KMS-11 (cell line): ENCODE measurements around the gene DDOST.

ENCODE experiments used
- H2AFZ ChIP-seq: fragments of 200-600 bp; sonication (generic); 2 replicates; pipeline ENCODE4 v1.6.1; 2016; ENCODE audit warnings: antibody characterized with exemption, mixed run types, low read depth
- H3K27ac ChIP-seq: fragments of 200-600 bp; sonication (generic); 2 replicates; pipeline ENCODE4 v1.6.1; 2016; ENCODE audit warnings: mild to moderate bottlenecking, mixed run types
- H3K27me3 ChIP-seq: fragments of 200-600 bp; sonication (generic); 2 replicates; pipeline ENCODE4 v1.6.1; 2017; ENCODE audit warnings: mild to moderate bottlenecking, low read depth, mixed run types, moderate library complexity; ENCODE audit not compliant: insufficient read depth
- H3K36me3 ChIP-seq: fragments of 200-600 bp; sonication (generic); 2 replicates; pipeline ENCODE4 v1.6.1; 2017; ENCODE audit warnings: mild to moderate bottlenecking, mixed run types; ENCODE audit not compliant: insufficient read depth
- H3K4me1 ChIP-seq: fragments of 200-600 bp; sonication (generic); 2 replicates; pipeline ENCODE4 v1.6.1; 2016; ENCODE audit warnings: mild to moderate bottlenecking, low read depth, mixed run types; ENCODE audit not compliant: poor library complexity, severe bottlenecking
- H3K4me2 ChIP-seq: fragments of 200-600 bp; sonication (generic); 2 replicates; pipeline ENCODE4 v1.7.0; 2016; ENCODE audit warnings: mild to moderate bottlenecking, mixed run types
- H3K4me3 ChIP-seq: fragments of 200-600 bp; sonication (generic); IDR thresholded peaks from 2 replicates; pipeline ENCODE4 v1.6.1; 2017; ENCODE audit warnings: low read depth, low read length, mixed read lengths; ENCODE audit not compliant: insufficient read depth
- H3K79me2 ChIP-seq: fragments of 200-600 bp; sonication (generic); 2 replicates; pipeline ENCODE4 v1.6.1; 2016; ENCODE audit warnings: low read depth, mixed run types; ENCODE audit not compliant: insufficient read depth
- H3K9ac ChIP-seq: fragments of 200-600 bp; sonication (generic); 2 replicates; pipeline ENCODE4 v1.6.1; 2016; ENCODE audit warnings: mild to moderate bottlenecking, mixed run types
- H4K20me1 ChIP-seq: fragments of 200-600 bp; sonication (generic); 2 replicates; pipeline ENCODE4 v1.6.1; 2016; ENCODE audit warnings: mild to moderate bottlenecking, mixed run types; ENCODE audit not compliant: insufficient read depth
- TF ChIP-seq, protein P1 (sequence below): fragments of 200-600 bp; sonication (generic); conservative IDR thresholded peaks from 2 replicates; pipeline ENCODE4 v1.6.1; 2017; ENCODE audit warnings: low read depth, mild to moderate bottlenecking, antibody characterized with exemption, low read length, moderate library complexity, mixed read lengths

Gene DDOST

DNA sequence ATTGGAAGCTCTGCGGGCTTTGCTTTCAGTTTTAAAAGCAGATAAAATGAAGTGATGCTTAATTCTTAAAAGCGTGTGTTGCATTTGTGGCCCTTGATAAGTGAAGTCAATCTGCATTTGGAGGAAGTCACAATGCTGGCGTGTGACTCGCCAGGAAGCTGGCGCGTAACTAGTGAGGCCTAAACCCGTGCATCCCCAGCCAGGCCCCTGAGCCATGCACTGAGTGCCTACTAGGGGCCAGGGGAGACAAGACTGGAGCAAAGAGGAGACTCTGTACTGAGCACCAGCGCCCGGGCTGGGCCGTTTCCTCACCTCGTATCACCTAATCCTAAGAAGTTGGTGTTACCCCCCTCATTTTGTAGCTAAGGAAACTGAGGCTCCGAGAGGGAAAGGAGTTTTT is 4.6 kb upstream of the DDOST start:
- no peaks in the 10 kb centered on the region for H4K20me1 ChIP-seq
- H3K79me2 ChIP-seq, result peaks cover 5% of the 10 kb centered on the region
- H3K4me2 ChIP-seq, result no peak overlapping the region
- TF ChIP-seq, protein P1, sequence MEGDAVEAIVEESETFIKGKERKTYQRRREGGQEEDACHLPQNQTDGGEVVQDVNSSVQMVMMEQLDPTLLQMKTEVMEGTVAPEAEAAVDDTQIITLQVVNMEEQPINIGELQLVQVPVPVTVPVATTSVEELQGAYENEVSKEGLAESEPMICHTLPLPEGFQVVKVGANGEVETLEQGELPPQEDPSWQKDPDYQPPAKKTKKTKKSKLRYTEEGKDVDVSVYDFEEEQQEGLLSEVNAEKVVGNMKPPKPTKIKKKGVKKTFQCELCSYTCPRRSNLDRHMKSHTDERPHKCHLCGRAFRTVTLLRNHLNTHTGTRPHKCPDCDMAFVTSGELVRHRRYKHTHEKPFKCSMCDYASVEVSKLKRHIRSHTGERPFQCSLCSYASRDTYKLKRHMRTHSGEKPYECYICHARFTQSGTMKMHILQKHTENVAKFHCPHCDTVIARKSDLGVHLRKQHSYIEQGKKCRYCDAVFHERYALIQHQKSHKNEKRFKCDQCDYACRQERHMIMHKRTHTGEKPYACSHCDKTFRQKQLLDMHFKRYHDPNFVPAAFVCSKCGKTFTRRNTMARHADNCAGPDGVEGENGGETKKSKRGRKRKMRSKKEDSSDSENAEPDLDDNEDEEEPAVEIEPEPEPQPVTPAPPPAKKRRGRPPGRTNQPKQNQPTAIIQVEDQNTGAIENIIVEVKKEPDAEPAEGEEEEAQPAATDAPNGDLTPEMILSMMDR, result no peak
- H3K27me3 ChIP-seq, result no peaks in the 10 kb centered on the region; the same call in 1 of the 2 replicates
- no peak overlapping the region for H3K27ac ChIP-seq
- no peak overlapping the region for H3K4me3 ChIP-seq
- H2AFZ ChIP-seq, result no peak overlapping the region
- H3K36me3 ChIP-seq, result no peaks in the 10 kb centered on the region
- H3K9ac ChIP-seq, result no peak overlapping the region
- peaks cover 4% of the 10 kb centered on the region for H3K4me1 ChIP-seq

DNA sequence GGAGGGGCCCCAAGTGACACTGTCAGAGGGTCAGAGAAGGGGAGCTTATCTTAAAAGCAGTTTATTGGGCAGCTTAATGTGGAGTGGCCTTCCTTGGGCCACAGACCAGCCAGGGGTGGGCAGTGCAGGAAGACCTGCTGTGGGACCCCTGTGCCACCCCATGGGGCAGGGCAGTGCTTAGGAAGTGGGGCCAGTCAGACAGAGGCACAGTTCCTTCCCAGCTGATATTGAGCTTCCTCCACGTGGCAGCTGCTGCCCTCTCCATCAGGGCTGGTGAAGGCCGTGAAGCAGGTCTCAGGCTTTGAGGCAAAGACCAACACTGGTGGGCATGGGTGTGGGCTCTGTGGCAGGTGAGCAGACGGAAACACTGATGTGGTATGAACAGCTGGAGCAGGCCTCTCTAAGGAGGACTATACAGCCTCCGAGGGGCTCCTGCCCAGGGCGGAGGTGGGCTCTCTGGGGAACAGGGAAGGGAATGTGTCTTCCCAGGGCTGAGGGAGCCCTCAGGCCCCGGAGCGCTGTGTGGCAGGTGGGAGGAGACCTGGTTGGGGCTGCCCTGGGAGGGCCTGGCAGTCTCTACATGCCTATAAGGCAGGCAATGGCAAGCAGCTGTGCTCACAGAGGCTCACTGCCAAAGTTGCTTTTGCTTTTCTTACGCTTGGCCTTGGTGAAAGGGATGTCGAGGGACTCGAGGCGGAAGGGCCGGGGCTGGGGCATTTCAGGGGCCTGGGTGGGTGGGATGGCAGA is 3.0 kb upstream of the DDOST start:
- Histone ChIP-seq H4K20me1 (no peaks in the 10 kb centered on the region), H3K4me2 (no peak overlapping the region), H3K36me3 (no peaks in the 10 kb centered on the region), H3K4me3 (no peak overlapping the region), H2AFZ (no peak overlapping the region), H3K79me2 (peaks cover 21% of the 10 kb centered on the region), H3K9ac (no peak overlapping the region), H3K27me3 (no peaks in the 10 kb centered on the region), H3K27ac (no peak overlapping the region), H3K4me1 (peaks cover 17% of the 10 kb centered on the region)
- TF ChIP-seq, protein P1, result no peak

DNA sequence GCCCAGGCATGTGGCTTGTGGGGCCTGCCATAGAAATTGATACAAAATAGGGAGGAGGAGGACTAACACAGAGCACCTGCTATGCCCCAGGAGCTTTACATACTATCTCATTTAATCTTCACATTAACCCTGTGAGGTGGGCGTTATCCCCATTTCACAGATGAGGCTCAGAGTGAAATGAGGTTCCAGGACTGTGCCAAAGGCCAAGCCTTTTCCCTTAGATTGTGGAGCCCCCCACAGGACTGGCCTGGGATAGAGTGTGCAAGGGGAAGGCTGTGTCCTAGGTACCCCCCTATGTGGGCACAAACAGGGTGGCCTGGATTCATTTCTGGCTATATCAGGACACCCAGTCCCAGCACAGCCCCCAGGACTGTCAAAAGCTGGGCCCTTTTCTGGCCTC is 2.2 kb upstream of the DDOST start:
- H3K4me1 ChIP-seq, result peaks cover 19% of the 10 kb centered on the region
- H3K36me3 ChIP-seq, result no peaks in the 10 kb centered on the region
- peaks cover 29% of the 10 kb centered on the region for H3K79me2 ChIP-seq
- no peak overlapping the region for H3K4me2 ChIP-seq
- TF ChIP-seq, protein P1, result no peak
- H3K27me3 ChIP-seq, result no peaks in the 10 kb centered on the region
- no peaks in the 10 kb centered on the region for H4K20me1 ChIP-seq
- H2AFZ ChIP-seq, result no peak overlapping the region
- no peak overlapping the region for H3K9ac ChIP-seq
- no peak overlapping the region for H3K4me3 ChIP-seq
- no peak overlapping the region for H3K27ac ChIP-seq

DNA sequence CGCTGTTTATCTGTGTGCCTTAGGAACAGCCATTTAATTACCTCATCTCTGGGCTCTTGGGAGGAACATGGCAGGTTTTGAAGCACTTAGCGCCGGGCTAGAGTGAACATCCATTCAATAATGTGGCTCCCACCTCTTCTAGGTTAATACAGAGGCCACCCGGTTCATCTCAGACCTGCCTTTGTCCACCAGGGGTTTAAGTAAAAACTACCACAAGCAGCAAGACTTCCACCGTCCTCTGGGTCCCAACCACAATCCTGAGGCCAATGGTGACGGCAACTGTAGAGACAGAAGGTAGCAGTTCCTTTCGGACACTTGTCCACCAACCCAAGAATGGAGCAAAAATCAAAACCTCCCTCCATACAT is 924 bp upstream of the DDOST start:
- Histone ChIP-seq H3K9ac (no peak overlapping the region; the same call in 1 of the 2 replicates), H3K79me2 (peaks cover 30% of the 10 kb centered on the region), H3K36me3 (no peaks in the 10 kb centered on the region), H4K20me1 (no peaks in the 10 kb centered on the region), H3K27ac (no peak overlapping the region), H3K4me1 (peaks cover 19% of the 10 kb centered on the region), H3K4me3 (no peak overlapping the region), H3K27me3 (no peaks in the 10 kb centered on the region), H3K4me2 (peak overlapping the region; percentile 81), H2AFZ (peak overlapping the region; percentile 77)
- TF ChIP-seq, protein P1, result no peak
